ENCODE results near the gene PODXL2. TPM values are rescaled to one million over a fixed set of nuclear protein-coding genes. Genes with fewer than 3 reads are reported as not detected.

Gene PODXL2
- total RNA-seq, 1 experiment from 2014 or later = 33.6 TPM

Small RNA genes lying within 50 kb of the gene (microRNA-seq; reads per million reads assigned to microRNA genes)
- not detected for gene MIR7976 (ENCODE audit: borderline number of aligned reads)

Other genes starting within 250 kb of the PODXL2 start
- 20.3 to 24.2 TPM (median 22.0 TPM) in 3 replicates for gene TPRA1, start 38.5 kb upstream of the PODXL2 start, total RNA-seq (2021)
- 142 to 155 TPM (median 152 TPM) in 3 replicates for gene MCM2, start 30.8 kb upstream of the PODXL2 start, total RNA-seq (2021)
- gene ABTB1, start 43.8 kb downstream of the PODXL2 start, total RNA-seq (2021) = 9.3 to 12.5 TPM (median 9.9 TPM) in 3 replicates
- 0.73 to 0.96 TPM (median 0.94 TPM) in 3 replicates for gene MGLL, start 193.3 kb downstream of the PODXL2 start, total RNA-seq (2021)